ENCODE results near the gene CAPN5. TPM values are rescaled to one million over a fixed set of nuclear protein-coding genes. Genes with fewer than 3 reads are reported as not detected.

The CAPN5 gene
- total and polyA plus RNA-seq, 4 donors: 6.5 to 25.8 (median 18.2) TPM

DNA sequence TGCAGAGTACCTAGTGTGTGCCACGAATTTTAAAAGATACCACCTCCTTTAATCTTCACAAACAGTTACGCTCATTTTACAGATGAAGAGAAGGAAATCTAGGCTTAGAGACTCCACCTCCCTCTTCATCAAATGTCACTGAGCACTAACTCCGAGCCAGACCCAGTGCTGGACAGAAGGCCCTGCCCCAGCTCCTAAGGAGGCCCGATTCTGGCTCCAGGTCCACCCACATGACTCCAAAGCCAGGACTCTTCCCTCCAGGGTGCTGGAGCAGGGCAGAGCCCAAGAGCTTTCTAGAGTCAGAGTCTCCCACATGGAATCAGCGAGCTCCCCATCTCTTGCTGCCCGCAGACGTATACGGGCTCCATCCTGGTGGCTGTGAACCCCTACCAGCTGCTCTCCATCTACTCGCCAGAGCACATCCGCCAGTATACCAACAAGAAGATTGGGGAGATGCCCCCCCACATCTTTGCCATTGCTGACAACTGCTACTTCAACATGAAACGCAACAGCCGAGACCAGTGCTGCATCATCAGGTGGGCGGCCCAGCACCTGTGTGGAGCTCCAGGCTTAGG is 88.9 kb downstream of the CAPN5 start:
- H3K4me3 ChIP-seq (ENCODE audit: low read depth in 1 of 3, low read length in 3 of 3): no peak overlapping the region
- no peaks in the 10 kb centered on the region for H3K27me3 ChIP-seq (ENCODE audit: control insufficient read depth in 4 of 4, insufficient read depth in 4 of 4, low read length in 3 of 4)
- no peak overlapping the region for H3K27ac ChIP-seq (ENCODE audit: low read depth in 1 of 2, low read length in 2 of 2)
- TF ChIP-seq RAD21 (IDR thresholded peaks at IDR 0.05) (no peak), GABPA (IDR thresholded peaks at IDR 0.05 in 1 of 2, conservative IDR thresholded peaks at IDR 0.05 in 1 of 2) (no peak)
- WGBS: 95% methylated on average over 13 of the region's 13 CpGs
- H3K9ac ChIP-seq (ENCODE audit: low read depth in 1 of 2, low read length in 2 of 2): no peak overlapping the region
- no peak for DNase-seq (ENCODE audit: low spot score)
- H3K36me3 ChIP-seq (ENCODE audit: control insufficient read depth in 4 of 4, insufficient read depth in 3 of 4, low read depth in 1 of 4, low read length in 3 of 4): peaks cover 2 to 23% (median 5%) of the 10 kb centered on the region in 4 donors
- H3K9me3 ChIP-seq (ENCODE audit: control insufficient read depth in 4 of 4, low read length in 3 of 4): no peaks in the 10 kb centered on the region
- peaks cover 9 to 22% (median 16%) of the 10 kb centered on the region in 4 donors for H3K4me1 ChIP-seq (ENCODE audit: control insufficient read depth in 4 of 4, insufficient read depth in 4 of 4, low read length in 3 of 4)

DNA sequence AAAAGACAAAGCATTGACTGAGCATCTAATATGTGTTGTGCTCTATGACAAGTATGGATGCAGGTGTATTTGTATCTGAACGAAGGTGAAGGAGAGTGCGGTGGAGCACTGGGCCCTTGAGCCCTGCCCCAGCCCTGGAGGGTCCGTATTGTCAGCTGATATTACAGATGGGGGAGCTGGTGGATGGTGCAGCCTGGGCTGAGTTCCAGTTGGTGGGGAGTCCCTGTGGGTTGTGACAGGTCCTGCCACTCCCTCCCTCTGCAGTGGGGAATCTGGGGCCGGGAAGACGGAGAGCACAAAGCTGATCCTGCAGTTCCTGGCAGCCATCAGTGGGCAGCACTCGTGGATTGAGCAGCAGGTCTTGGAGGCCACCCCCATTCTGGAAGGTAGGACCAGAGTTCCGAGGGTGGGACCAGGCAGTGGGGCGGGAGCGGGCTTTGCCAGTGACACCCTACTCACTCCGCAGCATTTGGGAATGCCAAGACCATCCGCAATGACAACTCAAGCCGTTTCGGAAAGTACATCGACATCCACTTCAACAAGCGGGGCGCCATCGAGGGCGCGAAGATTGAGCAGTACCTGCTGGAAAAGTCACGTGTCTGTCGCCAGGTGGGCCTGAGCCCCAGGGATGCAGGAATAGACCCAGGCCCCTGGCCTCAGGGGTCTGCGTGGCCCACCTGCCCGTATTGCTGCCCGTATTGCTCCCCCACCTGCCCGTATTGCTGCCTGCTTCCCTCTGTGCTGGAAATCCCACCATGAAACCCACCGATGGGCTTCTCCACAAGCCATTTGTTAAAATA is 89.8 kb downstream of the CAPN5 start:
- H3K36me3 ChIP-seq (ENCODE audit: control insufficient read depth in 4 of 4, insufficient read depth in 3 of 4, low read depth in 1 of 4, low read length in 3 of 4): peaks cover 3 to 32% (median 8%) of the 10 kb centered on the region in 4 donors
- H3K9me3 ChIP-seq (ENCODE audit: control insufficient read depth in 4 of 4, low read length in 3 of 4): no peaks in the 10 kb centered on the region
- H3K9ac ChIP-seq (ENCODE audit: low read depth in 1 of 2, low read length in 2 of 2): no peak overlapping the region
- no peak for TF ChIP-seq FOXA2 (IDR thresholded peaks at IDR 0.05)
- no peak for TF ChIP-seq GABPA (IDR thresholded peaks at IDR 0.05 in 1 of 2, conservative IDR thresholded peaks at IDR 0.05 in 1 of 2)
- TF ChIP-seq, protein P1, sequence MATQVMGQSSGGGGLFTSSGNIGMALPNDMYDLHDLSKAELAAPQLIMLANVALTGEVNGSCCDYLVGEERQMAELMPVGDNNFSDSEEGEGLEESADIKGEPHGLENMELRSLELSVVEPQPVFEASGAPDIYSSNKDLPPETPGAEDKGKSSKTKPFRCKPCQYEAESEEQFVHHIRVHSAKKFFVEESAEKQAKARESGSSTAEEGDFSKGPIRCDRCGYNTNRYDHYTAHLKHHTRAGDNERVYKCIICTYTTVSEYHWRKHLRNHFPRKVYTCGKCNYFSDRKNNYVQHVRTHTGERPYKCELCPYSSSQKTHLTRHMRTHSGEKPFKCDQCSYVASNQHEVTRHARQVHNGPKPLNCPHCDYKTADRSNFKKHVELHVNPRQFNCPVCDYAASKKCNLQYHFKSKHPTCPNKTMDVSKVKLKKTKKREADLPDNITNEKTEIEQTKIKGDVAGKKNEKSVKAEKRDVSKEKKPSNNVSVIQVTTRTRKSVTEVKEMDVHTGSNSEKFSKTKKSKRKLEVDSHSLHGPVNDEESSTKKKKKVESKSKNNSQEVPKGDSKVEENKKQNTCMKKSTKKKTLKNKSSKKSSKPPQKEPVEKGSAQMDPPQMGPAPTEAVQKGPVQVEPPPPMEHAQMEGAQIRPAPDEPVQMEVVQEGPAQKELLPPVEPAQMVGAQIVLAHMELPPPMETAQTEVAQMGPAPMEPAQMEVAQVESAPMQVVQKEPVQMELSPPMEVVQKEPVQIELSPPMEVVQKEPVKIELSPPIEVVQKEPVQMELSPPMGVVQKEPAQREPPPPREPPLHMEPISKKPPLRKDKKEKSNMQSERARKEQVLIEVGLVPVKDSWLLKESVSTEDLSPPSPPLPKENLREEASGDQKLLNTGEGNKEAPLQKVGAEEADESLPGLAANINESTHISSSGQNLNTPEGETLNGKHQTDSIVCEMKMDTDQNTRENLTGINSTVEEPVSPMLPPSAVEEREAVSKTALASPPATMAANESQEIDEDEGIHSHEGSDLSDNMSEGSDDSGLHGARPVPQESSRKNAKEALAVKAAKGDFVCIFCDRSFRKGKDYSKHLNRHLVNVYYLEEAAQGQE (IDR thresholded peaks at IDR 0.05): no peak
- TF ChIP-seq JUND (IDR thresholded peaks at IDR 0.05): no peak
- TF ChIP-seq, protein P2, sequence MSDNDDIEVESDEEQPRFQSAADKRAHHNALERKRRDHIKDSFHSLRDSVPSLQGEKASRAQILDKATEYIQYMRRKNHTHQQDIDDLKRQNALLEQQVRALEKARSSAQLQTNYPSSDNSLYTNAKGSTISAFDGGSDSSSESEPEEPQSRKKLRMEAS (IDR thresholded peaks at IDR 0.05): no peak
- no peak for TF ChIP-seq FOXA1 (IDR thresholded peaks at IDR 0.05)
- TF ChIP-seq, protein P3, sequence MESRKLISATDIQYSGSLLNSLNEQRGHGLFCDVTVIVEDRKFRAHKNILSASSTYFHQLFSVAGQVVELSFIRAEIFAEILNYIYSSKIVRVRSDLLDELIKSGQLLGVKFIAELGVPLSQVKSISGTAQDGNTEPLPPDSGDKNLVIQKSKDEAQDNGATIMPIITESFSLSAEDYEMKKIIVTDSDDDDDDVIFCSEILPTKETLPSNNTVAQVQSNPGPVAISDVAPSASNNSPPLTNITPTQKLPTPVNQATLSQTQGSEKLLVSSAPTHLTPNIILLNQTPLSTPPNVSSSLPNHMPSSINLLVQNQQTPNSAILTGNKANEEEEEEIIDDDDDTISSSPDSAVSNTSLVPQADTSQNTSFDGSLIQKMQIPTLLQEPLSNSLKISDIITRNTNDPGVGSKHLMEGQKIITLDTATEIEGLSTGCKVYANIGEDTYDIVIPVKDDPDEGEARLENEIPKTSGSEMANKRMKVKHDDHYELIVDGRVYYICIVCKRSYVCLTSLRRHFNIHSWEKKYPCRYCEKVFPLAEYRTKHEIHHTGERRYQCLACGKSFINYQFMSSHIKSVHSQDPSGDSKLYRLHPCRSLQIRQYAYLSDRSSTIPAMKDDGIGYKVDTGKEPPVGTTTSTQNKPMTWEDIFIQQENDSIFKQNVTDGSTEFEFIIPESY (IDR thresholded peaks at IDR 0.05): no peak
- TF ChIP-seq TAF1 (conservative IDR thresholded peaks at IDR 0.05): no peak
- TF ChIP-seq RXRA (IDR thresholded peaks at IDR 0.05): no peak
- WGBS: 96% methylated on average over 26 of the region's 26 CpGs
- DNase-seq (ENCODE audit: low spot score): no peak
- H3K4me3 ChIP-seq (ENCODE audit: low read depth in 1 of 3, low read length in 3 of 3): no peak overlapping the region
- no peak overlapping the region for H3K27ac ChIP-seq (ENCODE audit: low read depth in 1 of 2, low read length in 2 of 2)
- H3K4me1 ChIP-seq (ENCODE audit: control insufficient read depth in 4 of 4, insufficient read depth in 4 of 4, low read length in 3 of 4): peaks cover 9 to 22% (median 16%) of the 10 kb centered on the region in 4 donors
- H3K27me3 ChIP-seq (ENCODE audit: control insufficient read depth in 4 of 4, insufficient read depth in 4 of 4, low read length in 3 of 4): no peaks in the 10 kb centered on the region

Data from liver (tissue), 9 donors.